Aorta (tissue), 5 donors: ENCODE results near the gene RHOJ. TPM values are rescaled to one million over a fixed set of nuclear protein-coding genes. Genes with fewer than 3 reads are reported as not detected.
"Not testable (repeated sequence)": the region's sequence is repeated elsewhere in the genome, so short reads cannot be mapped to it uniquely, and the experiment has no call there.

Experiments used
- ATAC-seq: fragments of 200-7000 bp; cut with Tn5 transposase; one replicate; pipeline ENCODE4 v1.9.1; 2022; ENCODE audit warnings: moderate library complexity; ENCODE audit not compliant: low FRiP score
- DNase-seq, 2 donors: peaks; one replicate each; pipeline ENCODE4 v3.0.0-alpha.2; 2020
- H3K27ac ChIP-seq, 2 donors: one replicate each; pipeline ENCODE4 v1.5.1; 2013; ENCODE audit warnings: low read length in 2 of 2, mild to moderate bottlenecking in 2 of 2, moderate library complexity in 2 of 2, control low read depth in 1 of 2, inconsistent platforms in 1 of 2, low read depth in 1 of 2
- H3K27me3 ChIP-seq, 2 donors: one replicate each; pipeline ENCODE4 v1.6.1; 2013; ENCODE audit warnings: control low read depth in 1 of 2, low read length in 1 of 2, mild to moderate bottlenecking in 1 of 2, moderate library complexity in 1 of 2; ENCODE audit not compliant: insufficient read depth in 2 of 2, control insufficient read depth in 1 of 2
- H3K36me3 ChIP-seq, 2 donors: one replicate each; pipeline ENCODE4 v1.6.1; 2013; ENCODE audit warnings: control low read depth in 1 of 2, low read length in 1 of 2, mild to moderate bottlenecking in 1 of 2; ENCODE audit not compliant: insufficient read depth in 2 of 2, control insufficient read depth in 1 of 2
- H3K4me1 ChIP-seq, 2 donors: one replicate each; pipeline ENCODE4 v1.6.1; 2013; ENCODE audit warnings: low read length in 2 of 2, control low read depth in 1 of 2, mild to moderate bottlenecking in 1 of 2, moderate library complexity in 1 of 2; ENCODE audit not compliant: insufficient read depth in 2 of 2, control insufficient read depth in 1 of 2
- H3K4me3 ChIP-seq, 2 donors: one replicate each; pipeline ENCODE4 v1.5.1; 2013; ENCODE audit warnings: low read length in 2 of 2, control low read depth in 1 of 2, mild to moderate bottlenecking in 1 of 2
- H3K9me3 ChIP-seq: one replicate; pipeline ENCODE4 v1.6.1; 2013; ENCODE audit warnings: mild to moderate bottlenecking, low read length; ENCODE audit not compliant: control insufficient read depth
- WGBS, 2 donors: extraction: QIAGEN DNeasy Blood & Tissue Kit; methylation state at CpG; one replicate each; pipeline ENCODE4 v1.1.7; 2013; 5-methylcytosine and 5-hydroxymethylcytosine counted together
- intact Hi-C, 2 donors: fragments of 100-400 bp; cut with DNase I; formaldehyde crosslinking; loops; one replicate each; pipeline versions ENCODE4 v1.14.2 to v1.15.0; 2022
- long read RNA-seq, 2 donors: library from polyadenylated mRNA; unstranded; transcript quantifications; one replicate each; pipeline ENCODE4 v2.0.0, GENCODE V29; 2020 to 2021
- polyA plus RNA-seq, 2 donors: library from polyadenylated mRNA; stranded (reverse); fragments of 200-250 nt; gene quantifications; one replicate each; pipeline ENCODE4 v1.2.3, GENCODE V29; 2013
- total RNA-seq, 2 donors: library from RNA; stranded (reverse); fragmentation: NEBNext Ultra II Directional; extraction: Animal tissue kit (Norgen Biotek cat#: 25700); gene quantifications; one replicate each; pipeline ENCODE4 v1.2.1, GENCODE V29; 2021
- donor health status: healthy with polysubstance abuse.
- donor health status: Bipolar disorder and iron deficiency.
- donor health status: DM: no; HTN: no; CAD: no.
- donor health status: DM: no; HTN: no; CAD: no.
- donor health status: DM: yes; HTN: yes; CAD: no.

RHOJ gene
- total RNA-seq (10 to 100 TPM; 31.3 to 56.6 TPM), polyA plus RNA-seq (10 to 100 TPM; 10.8 to 22.7 TPM)
- long read RNA-seq, donor 1, transcript RHOJ-201 (5 exons, 3,302 nt): major isoform, 5 of 18 reads
- long read RNA-seq, donor 1, partial matches to known transcripts: 0 of 18 reads
- long read RNA-seq, donor 1, other reads (novel, unspliced or antisense): 13 of 18 reads
- long read RNA-seq, donor 2, partial matches to known transcripts: 1 of 26 reads
- long read RNA-seq, donor 2, other reads (novel, unspliced or antisense): 22 of 26 reads

GRCh38 chr14:63204407-63205043 is at the start of gene RHOJ:
Gene RHOJ (plus strand): TSS chr14:63204443. CDS start chr14:63204870, 427 bp downstream.
- intact Hi-C loops: loop anchor here (2.0 to 5.0 kb wide), 2 partner anchors 43 to 44 kb away; no protein-coding TSS in a partner anchor
- H3K9me3 ChIP-seq: no peaks in the 10 kb centered on the region
- no peaks in the 10 kb centered on the region for H3K36me3 ChIP-seq
- peak in 1 of 2 donors; percentile 75 for DNase-seq
- peaks cover 0 to 3% of the 10 kb centered on the region in 2 donors for H3K4me1 ChIP-seq
- peak within 1 kb of the TSS; percentile 68 to 98 for H3K27ac ChIP-seq
- 1 to 5% methylated on average over 16 of the region's 16 CpGs for WGBS, 2 donors
- peak within 1 kb of the TSS; percentile 19 to 75 for H3K4me3 ChIP-seq
- H3K27me3 ChIP-seq: no peaks in the 10 kb centered on the region
- peak; percentile 60 for ATAC-seq

- no peak for ATAC-seq
- DNase-seq: no peak
- H3K4me3 ChIP-seq: no peak overlapping the region
- intact Hi-C loops: no loop called here
- H3K4me1 ChIP-seq: no peaks in the 10 kb centered on the region
- H3K27ac ChIP-seq: no peak overlapping the region
- H3K9me3 ChIP-seq: no peaks in the 10 kb centered on the region
- H3K27me3 ChIP-seq: no peaks in the 10 kb centered on the region
- 34 to 39% methylated on average over 5 of the region's 5 CpGs for WGBS, 2 donors
- H3K36me3 ChIP-seq: no peaks in the 10 kb centered on the region
Observed at GRCh38 chr14:63155511-63156185, 48.6 kb upstream of the RHOJ start.

GRCh38 chr14:63157195-63157594 is 47.0 kb upstream of the RHOJ start:
- Histone ChIP-seq H3K9me3 (no peaks in the 10 kb centered on the region), H3K27me3 (no peaks in the 10 kb centered on the region), H3K4me1 (no peaks in the 10 kb centered on the region), H3K36me3 (no peaks in the 10 kb centered on the region), H3K4me3 (no peak overlapping the region), H3K27ac (no peak overlapping the region)
- intact Hi-C loops: no loop called here
- no peak for DNase-seq
- 75 to 94% methylated on average over 2 of the region's 2 CpGs for WGBS, 2 donors
- ATAC-seq: no peak

GRCh38 chr14:63163306-63163705 is 40.9 kb upstream of the RHOJ start:
- Histone ChIP-seq H3K4me3 (no peak overlapping the region), H3K27me3 (no peaks in the 10 kb centered on the region), H3K36me3 (no peaks in the 10 kb centered on the region), H3K4me1 (no peaks in the 10 kb centered on the region), H3K27ac (no peak overlapping the region), H3K9me3 (no peaks in the 10 kb centered on the region)
- ATAC-seq (no peak), DNase-seq (no peak)
- intact Hi-C loops: no loop called here
- 96 to 97% methylated on average over 1 of the region's 1 CpG for WGBS, 2 donors

- DNase-seq (no peak), ATAC-seq (no peak)
- H3K27me3 ChIP-seq: no peaks in the 10 kb centered on the region
- WGBS, 2 donors: 84 to 87% methylated on average over 2 of the region's 2 CpGs
- no peaks in the 10 kb centered on the region for H3K9me3 ChIP-seq
- no peaks in the 10 kb centered on the region for H3K36me3 ChIP-seq
- no peak overlapping the region for H3K27ac ChIP-seq
- H3K4me1 ChIP-seq: no peaks in the 10 kb centered on the region
- intact Hi-C loops: no loop called here
- H3K4me3 ChIP-seq: no peak overlapping the region
Observed at GRCh38 chr14:63164108-63164683, 40.0 kb upstream of the RHOJ start.

- H3K4me1 ChIP-seq, H3K27ac ChIP-seq, intact Hi-C loops, H3K9me3 ChIP-seq, H3K4me3 ChIP-seq, H3K36me3 ChIP-seq, DNase-seq, H3K27me3 ChIP-seq, ATAC-seq: not testable (repeated sequence)
- WGBS, 2 donors: 97 to 99% methylated on average over 15 to 22 of the region's 23 CpGs
Observed at GRCh38 chr14:63165267-63165666, 39.0 kb upstream of the RHOJ start.

GRCh38 chr14:63167044-63167443 is 37.2 kb upstream of the RHOJ start:
- Histone ChIP-seq H3K4me1 (no peaks in the 10 kb centered on the region), H3K27me3 (no peaks in the 10 kb centered on the region), H3K9me3 (no peaks in the 10 kb centered on the region), H3K36me3 (no peaks in the 10 kb centered on the region), H3K4me3 (no peak overlapping the region), H3K27ac (no peak overlapping the region)
- intact Hi-C loops: no loop called here
- 95 to 96% methylated on average over 2 of the region's 2 CpGs for WGBS, 2 donors
- no peak for ATAC-seq
- no peak for DNase-seq

- ATAC-seq: peak; percentile 77
- intact Hi-C loops: loop anchor here (1.0 to 2.0 kb wide), 2 partner anchors 102 kb away; no protein-coding TSS in a partner anchor
- DNase-seq: no peak
- Histone ChIP-seq H3K27me3 (no peaks in the 10 kb centered on the region), H3K4me1 (peaks cover 0 to 1% of the 10 kb centered on the region in 2 donors), H3K36me3 (no peaks in the 10 kb centered on the region), H3K27ac (no peak overlapping the region), H3K9me3 (no peaks in the 10 kb centered on the region), H3K4me3 (no peak overlapping the region)
- WGBS, 2 donors: 13% methylated on average over 2 of the region's 2 CpGs
Observed at GRCh38 chr14:63174760-63175191, 29.5 kb upstream of the RHOJ start.
